Thyroid gland (tissue), 4 donors: ENCODE results near the gene SAXO1.

Experiments used
- POLR2A ChIP-seq, 2 donors: fragments of 450-650 bp; IDR thresholded peaks; one replicate each; pipeline ENCODE4 v1.6.1; 2017; ENCODE audit warnings: antibody characterized with exemption in 2 of 2, mild to moderate bottlenecking in 2 of 2, moderate library complexity in 1 of 2
- TF ChIP-seq, protein P1 (sequence below), 6 experiments: fragments of 200-600 bp in 3 of 6; fragments of 450-650 bp in 3 of 6; sonication (generic) in 3 of 6; IDR thresholded peaks; one replicate each; pipeline ENCODE4 v1.5.1; 2016 to 2019; ENCODE audit warnings: antibody characterized with exemption in 6 of 6, mild to moderate bottlenecking in 2 of 6, inconsistent platforms in 1 of 6, moderate library complexity in 1 of 6

DNA sequence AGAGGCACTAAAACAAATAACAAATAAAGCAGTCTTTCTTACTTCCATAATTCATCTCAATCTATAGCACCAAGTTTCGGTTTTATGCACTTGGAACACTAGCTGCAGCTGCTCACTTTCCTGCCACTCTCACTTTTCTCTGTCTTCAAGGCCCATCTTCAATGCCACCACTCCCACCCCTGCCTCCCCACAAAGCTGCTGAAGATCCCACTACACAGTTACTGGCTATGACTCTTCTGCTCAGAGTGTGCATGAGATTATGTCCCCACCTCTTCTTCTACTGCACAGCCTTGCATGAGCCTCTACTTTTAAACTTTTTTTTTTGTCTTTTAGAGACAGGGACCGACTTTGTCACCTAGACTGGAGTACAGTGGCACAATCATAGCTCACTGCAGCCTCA lies 77.4 kb downstream of the SAXO1 start:
- TF ChIP-seq, protein P1, sequence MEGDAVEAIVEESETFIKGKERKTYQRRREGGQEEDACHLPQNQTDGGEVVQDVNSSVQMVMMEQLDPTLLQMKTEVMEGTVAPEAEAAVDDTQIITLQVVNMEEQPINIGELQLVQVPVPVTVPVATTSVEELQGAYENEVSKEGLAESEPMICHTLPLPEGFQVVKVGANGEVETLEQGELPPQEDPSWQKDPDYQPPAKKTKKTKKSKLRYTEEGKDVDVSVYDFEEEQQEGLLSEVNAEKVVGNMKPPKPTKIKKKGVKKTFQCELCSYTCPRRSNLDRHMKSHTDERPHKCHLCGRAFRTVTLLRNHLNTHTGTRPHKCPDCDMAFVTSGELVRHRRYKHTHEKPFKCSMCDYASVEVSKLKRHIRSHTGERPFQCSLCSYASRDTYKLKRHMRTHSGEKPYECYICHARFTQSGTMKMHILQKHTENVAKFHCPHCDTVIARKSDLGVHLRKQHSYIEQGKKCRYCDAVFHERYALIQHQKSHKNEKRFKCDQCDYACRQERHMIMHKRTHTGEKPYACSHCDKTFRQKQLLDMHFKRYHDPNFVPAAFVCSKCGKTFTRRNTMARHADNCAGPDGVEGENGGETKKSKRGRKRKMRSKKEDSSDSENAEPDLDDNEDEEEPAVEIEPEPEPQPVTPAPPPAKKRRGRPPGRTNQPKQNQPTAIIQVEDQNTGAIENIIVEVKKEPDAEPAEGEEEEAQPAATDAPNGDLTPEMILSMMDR (IDR thresholded peaks at IDR 0.05), result no peak
- TF ChIP-seq POLR2A (IDR thresholded peaks at IDR 0.05), result no peak
